ENCODE data around the gene NPDC1.

The NPDC1 gene

GRCh38 chr9:137012694-137013570 is 33.0 kb downstream of the NPDC1 start:
- no peak for TF ChIP-seq CTCF (conservative IDR thresholded peaks at IDR 0.05; ENCODE audit: low read depth, low read length)
- no peak overlapping the region for H3K4me3 ChIP-seq (ENCODE audit: low read depth, low read length)
- no peak for DNase-seq (ENCODE audit: low read depth)

GRCh38 chr9:137011907-137012675 is 33.9 kb downstream of the NPDC1 start:
- TF ChIP-seq CTCF (conservative IDR thresholded peaks at IDR 0.05; ENCODE audit: low read depth, low read length) = no peak
- no peak overlapping the region for H3K4me3 ChIP-seq (ENCODE audit: low read depth, low read length)
- DNase-seq (ENCODE audit: low read depth) = no peak

- H3K4me3 ChIP-seq (ENCODE audit: low read depth, low read length) = no peak overlapping the region
- no peak for TF ChIP-seq CTCF (conservative IDR thresholded peaks at IDR 0.05; ENCODE audit: low read depth, low read length)
- no peak for DNase-seq (ENCODE audit: low read depth)
Measured at GRCh38 chr9:137011156-137011555, 34.8 kb downstream of the NPDC1 start.

DNA sequence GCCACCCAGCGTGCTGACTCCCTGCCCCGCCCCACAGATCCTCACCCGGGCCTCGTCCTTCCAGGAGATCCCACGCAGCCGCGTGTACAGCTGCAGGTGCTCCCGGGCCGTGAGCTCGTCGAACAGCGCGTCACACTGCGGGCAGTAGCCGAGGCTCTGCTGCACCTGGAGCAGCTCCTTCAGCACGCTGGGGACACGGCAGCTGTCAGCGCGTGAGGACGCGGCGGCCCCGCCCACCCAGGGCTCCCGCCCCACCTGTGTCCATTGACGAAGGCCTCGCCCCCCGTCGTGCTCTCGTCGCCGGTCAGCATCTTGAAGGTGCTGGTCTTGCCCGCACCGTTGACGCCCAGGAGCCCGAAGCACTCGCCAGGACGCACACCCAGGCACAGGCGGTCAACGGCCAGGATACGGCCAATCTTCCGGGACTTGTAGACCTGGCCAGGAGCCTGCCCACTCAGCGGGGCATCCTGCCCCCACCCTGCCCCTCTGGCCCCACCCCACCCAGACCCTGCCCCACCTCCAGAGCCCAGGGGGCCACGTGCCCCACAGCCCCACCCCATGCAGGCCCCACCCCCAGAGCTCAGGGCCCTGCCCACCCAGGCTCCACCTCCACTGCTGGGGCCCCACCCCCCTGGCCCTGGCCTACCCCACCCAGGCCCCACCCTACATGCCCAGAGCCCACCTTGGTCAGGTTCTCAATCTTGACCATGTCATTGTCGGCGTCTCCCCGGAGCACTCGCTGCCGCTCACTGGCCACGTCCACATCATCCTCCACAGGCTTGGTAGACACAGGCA is 35.8 kb downstream of the NPDC1 start:
- H3K4me3 ChIP-seq (ENCODE audit: low read depth, low read length) = no peak overlapping the region
- no peak for TF ChIP-seq CTCF (conservative IDR thresholded peaks at IDR 0.05; ENCODE audit: low read depth, low read length)
- DNase-seq (ENCODE audit: low read depth) = no peak

- DNase-seq (ENCODE audit: low read depth) = no peak
- no peak overlapping the region for H3K4me3 ChIP-seq (ENCODE audit: low read depth, low read length)
- TF ChIP-seq CTCF (conservative IDR thresholded peaks at IDR 0.05; ENCODE audit: low read depth, low read length) = no peak
Measured at GRCh38 chr9:137009217-137009616, 36.8 kb downstream of the NPDC1 start.

DNA sequence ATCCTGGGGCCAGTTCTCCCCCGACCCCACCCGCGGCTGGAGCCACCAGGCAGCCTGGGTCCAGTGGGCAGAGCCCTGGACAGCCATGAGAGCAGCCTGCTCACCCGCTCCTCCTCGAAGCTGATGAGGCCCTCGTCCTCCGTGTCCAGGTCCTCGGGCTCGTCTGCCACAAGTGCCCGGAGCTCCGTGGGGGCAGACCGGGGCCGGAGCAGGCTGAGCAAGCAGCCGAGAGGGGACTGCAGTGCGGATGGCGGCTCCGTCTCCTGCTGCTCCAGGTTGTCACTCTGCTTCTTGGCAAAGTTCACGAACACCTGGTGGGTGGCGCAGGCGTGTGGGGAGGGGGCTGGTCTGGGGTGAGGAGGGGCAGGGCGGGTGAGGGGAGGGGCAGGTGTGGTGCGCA is 37.7 kb downstream of the NPDC1 start:
- no peak overlapping the region for H3K4me3 ChIP-seq (ENCODE audit: low read depth, low read length)
- no peak for DNase-seq (ENCODE audit: low read depth)
- no peak for TF ChIP-seq CTCF (conservative IDR thresholded peaks at IDR 0.05; ENCODE audit: low read depth, low read length)
